Peyer's patch (tissue), 4 donors: ENCODE results near the gene GLT6D1. TPM values are rescaled to one million over a fixed set of nuclear protein-coding genes. Genes with fewer than 3 reads are reported as not detected.

Source experiments
- DNase-seq, 3 donors: peaks; one replicate each; pipeline ENCODE4 v3.0.0-alpha.2; 2017 to 2019
- H3K27ac ChIP-seq, 4 donors: fragments of 200-600 bp; sonication (generic); one replicate each; pipeline ENCODE4 v1.5.1; 2016 to 2019
- H3K27me3 ChIP-seq, 2 donors: fragments of 200-600 bp; sonication (generic); one replicate each; pipeline ENCODE4 v1.5.1; 2019
- H3K36me3 ChIP-seq, 3 donors: fragments of 200-600 bp; sonication (generic); one replicate each; pipeline ENCODE4 v1.5.1; 2016 to 2019
- H3K4me1 ChIP-seq, 4 donors: fragments of 200-600 bp; sonication (generic); one replicate each; pipeline ENCODE4 v1.5.1; 2016 to 2019
- H3K4me3 ChIP-seq, 4 donors: fragments of 200-600 bp; sonication (generic); 1 replicate in 3 of 4; 2 replicates in 1 of 4; pipeline ENCODE4 v1.5.1; 2016 to 2019; ENCODE audit warnings: mild to moderate bottlenecking in 1 of 4
- H3K9me3 ChIP-seq, 4 donors: fragments of 200-600 bp; sonication (generic); one replicate each; pipeline ENCODE4 v1.5.1; 2016 to 2019; ENCODE audit warnings: mild to moderate bottlenecking in 1 of 4
- POLR2A ChIP-seq, 2 donors: fragments of 450-650 bp; IDR thresholded peaks; one replicate each; pipeline ENCODE4 v1.5.1; 2017; ENCODE audit warnings: antibody characterized with exemption in 2 of 2, mild to moderate bottlenecking in 2 of 2, moderate library complexity in 2 of 2
- total RNA-seq, 4 donors: library from RNA; depleted of rRNA; stranded (reverse); fragments of >200 nt; gene quantifications; one replicate each; pipeline ENCODE4 v1.1.0, GENCODE V29; 2016
- TF ChIP-seq, protein P1 (sequence below), 6 experiments: fragments of 450-650 bp in 4 of 6; fragments of 200-600 bp in 2 of 6; sonication (generic) in 1 of 6; IDR thresholded peaks; one replicate each; pipeline ENCODE4 v1.5.1; 2017 to 2019; ENCODE audit warnings: antibody characterized with exemption in 6 of 6, mild to moderate bottlenecking in 3 of 6, moderate library complexity in 1 of 6

Gene GLT6D1
- total RNA-seq, 4 donors from 2014 or later = not detected

DNA sequence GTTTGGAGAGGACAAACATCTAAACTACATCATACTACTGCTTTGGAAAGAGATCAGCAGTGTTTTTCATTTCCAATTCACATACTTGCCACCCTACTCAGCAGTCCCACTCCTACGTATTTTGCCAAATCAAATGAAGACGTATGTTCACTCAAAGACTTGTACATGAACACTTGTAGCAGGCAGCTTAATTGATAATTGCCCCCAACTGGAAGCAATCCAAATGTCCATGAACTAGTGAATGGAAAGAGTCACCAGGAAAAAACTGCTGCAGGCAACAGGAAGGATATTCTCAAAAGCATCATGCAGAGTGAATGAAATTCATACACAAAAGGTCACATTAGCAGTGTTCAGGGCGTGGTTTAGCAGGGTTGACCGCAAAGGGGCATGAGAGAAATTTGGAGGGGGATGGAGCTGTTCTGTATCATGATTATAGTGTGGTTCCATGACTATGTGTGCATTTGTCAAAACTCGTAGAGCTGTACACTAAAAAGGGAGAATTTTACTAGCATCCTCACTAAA, 39.0 kb downstream of the GLT6D1 start:
- no peak overlapping the region for H3K27ac ChIP-seq
- no peak overlapping the region for H3K4me3 ChIP-seq
- H3K36me3 ChIP-seq = no peaks in the 10 kb centered on the region
- no peak for DNase-seq
- no peak for TF ChIP-seq POLR2A (IDR thresholded peaks at IDR 0.05)
- TF ChIP-seq, protein P1, sequence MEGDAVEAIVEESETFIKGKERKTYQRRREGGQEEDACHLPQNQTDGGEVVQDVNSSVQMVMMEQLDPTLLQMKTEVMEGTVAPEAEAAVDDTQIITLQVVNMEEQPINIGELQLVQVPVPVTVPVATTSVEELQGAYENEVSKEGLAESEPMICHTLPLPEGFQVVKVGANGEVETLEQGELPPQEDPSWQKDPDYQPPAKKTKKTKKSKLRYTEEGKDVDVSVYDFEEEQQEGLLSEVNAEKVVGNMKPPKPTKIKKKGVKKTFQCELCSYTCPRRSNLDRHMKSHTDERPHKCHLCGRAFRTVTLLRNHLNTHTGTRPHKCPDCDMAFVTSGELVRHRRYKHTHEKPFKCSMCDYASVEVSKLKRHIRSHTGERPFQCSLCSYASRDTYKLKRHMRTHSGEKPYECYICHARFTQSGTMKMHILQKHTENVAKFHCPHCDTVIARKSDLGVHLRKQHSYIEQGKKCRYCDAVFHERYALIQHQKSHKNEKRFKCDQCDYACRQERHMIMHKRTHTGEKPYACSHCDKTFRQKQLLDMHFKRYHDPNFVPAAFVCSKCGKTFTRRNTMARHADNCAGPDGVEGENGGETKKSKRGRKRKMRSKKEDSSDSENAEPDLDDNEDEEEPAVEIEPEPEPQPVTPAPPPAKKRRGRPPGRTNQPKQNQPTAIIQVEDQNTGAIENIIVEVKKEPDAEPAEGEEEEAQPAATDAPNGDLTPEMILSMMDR (IDR thresholded peaks at IDR 0.05) = no peak
- H3K4me1 ChIP-seq = no peaks in the 10 kb centered on the region
- H3K9me3 ChIP-seq = no peaks in the 10 kb centered on the region
- H3K27me3 ChIP-seq = no peaks in the 10 kb centered on the region

DNA sequence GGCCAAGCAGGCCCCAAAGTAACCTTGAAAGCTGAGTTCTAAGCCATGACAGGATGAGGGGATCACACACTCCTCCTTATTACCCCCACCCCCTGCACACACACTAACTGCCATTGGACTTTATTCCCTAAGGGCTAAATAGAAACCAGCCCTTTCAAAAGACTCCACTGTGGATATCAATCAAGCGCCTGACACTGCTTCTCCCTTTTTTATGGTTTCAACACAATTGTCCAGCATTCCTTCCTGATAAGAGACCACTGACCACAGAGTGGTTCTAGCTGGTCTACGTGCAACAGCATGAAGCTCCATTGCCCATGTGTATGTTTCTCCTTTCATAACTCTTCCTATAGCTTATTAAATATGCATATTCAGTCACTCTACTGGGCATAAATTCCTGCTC, 43.1 kb downstream of the GLT6D1 start:
- H3K36me3 ChIP-seq = no peaks in the 10 kb centered on the region
- TF ChIP-seq POLR2A (IDR thresholded peaks at IDR 0.05) = no peak
- H3K27ac ChIP-seq = no peak overlapping the region
- no peak for DNase-seq
- no peaks in the 10 kb centered on the region for H3K27me3 ChIP-seq
- H3K4me3 ChIP-seq = no peak overlapping the region
- no peaks in the 10 kb centered on the region for H3K4me1 ChIP-seq
- no peaks in the 10 kb centered on the region for H3K9me3 ChIP-seq

DNA sequence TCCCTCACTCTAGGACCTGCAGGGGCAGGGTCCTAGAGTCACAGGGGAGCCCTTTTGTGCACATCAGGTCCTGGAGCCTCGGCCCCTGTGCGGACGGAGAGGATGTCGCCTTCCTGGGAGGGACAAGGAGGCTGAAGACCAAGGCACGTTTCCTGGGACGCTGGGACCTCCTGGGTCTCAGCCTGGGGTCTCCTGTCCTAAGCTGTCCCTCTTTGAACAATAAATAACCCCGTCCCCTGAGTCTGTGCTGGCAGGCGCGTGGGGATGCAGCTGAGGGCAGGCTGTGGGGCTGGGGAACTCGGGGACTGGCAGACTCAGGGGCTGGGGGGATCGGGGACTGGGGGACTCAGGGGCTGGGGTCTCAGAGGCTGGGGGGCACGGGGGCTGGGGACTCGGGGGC, 46.7 kb downstream of the GLT6D1 start:
- Histone ChIP-seq H3K9me3 (no peaks in the 10 kb centered on the region), H3K27me3 (no peaks in the 10 kb centered on the region), H3K27ac (no peak overlapping the region), H3K4me1 (no peaks in the 10 kb centered on the region), H3K36me3 (no peaks in the 10 kb centered on the region), H3K4me3 (no peak overlapping the region)
- DNase-seq = peak in 1 of 3 donors; percentile 14
- TF ChIP-seq, protein P1 (IDR thresholded peaks at IDR 0.05) = no peak
- TF ChIP-seq POLR2A (IDR thresholded peaks at IDR 0.05) = no peak

DNA sequence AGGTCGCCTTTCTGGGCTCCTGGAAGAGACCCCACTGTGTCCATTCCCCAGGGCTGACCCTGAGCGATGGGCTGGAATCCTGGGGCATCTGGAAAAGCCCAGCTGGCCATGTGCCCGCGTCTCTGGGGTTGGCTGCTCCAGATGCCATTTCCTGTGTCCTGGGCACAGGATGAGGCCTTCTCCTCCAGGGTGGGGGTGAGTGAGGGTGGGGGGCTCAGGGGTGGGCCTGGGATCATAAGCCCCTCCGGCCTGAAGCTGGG, 47.1 kb downstream of the GLT6D1 start:
- no peak overlapping the region for H3K4me3 ChIP-seq
- H3K27ac ChIP-seq = no peak overlapping the region
- no peaks in the 10 kb centered on the region for H3K9me3 ChIP-seq
- H3K27me3 ChIP-seq = no peaks in the 10 kb centered on the region
- DNase-seq = no peak
- TF ChIP-seq, protein P1 (IDR thresholded peaks at IDR 0.05) = no peak
- no peak for TF ChIP-seq POLR2A (IDR thresholded peaks at IDR 0.05)
- no peaks in the 10 kb centered on the region for H3K36me3 ChIP-seq
- H3K4me1 ChIP-seq = no peaks in the 10 kb centered on the region

DNA sequence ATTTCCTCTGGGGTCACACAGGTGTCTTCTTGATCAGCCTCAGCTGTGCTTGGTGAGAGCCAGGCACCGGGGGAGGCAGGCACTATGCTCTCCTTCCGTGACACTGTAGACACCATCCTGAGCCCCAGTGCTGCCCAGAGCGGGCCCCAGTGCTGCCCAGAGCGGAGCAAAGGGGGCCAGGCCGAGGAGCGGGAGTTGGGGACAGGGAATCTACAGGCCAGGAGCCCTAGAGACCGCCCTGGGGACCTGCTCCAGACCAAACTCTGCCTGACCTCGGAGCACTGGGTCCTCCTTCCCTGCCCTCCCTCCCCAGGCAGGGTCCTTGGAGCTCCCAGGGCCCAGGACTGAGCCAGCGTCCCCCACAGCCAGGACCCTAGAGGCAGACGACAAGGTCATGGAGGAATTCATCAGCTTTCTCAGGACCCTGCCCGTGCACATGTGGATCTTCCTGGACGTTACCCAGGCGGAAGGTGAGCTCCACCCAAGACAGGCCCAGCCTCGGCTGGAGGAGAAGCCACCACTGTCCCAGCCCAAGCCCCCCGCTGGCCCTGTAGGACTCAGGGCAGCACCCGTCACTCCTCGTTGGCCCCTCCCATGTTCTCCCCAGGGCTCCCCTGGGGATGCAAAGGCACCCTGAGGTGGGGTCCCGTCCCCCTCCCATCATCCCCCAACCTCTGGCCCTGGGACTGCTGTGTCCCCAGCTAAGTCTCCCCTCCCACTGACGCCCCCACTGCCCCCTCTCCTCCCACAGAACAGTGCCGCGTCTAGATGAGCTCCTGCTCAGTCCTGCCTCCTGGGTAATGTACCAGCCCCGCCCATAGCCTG, 47.6 kb downstream of the GLT6D1 start:
- Histone ChIP-seq H3K9me3 (no peaks in the 10 kb centered on the region), H3K4me3 (no peak overlapping the region), H3K4me1 (no peaks in the 10 kb centered on the region), H3K27me3 (no peaks in the 10 kb centered on the region), H3K36me3 (no peaks in the 10 kb centered on the region), H3K27ac (no peak overlapping the region)
- TF ChIP-seq POLR2A (IDR thresholded peaks at IDR 0.05) = no peak
- TF ChIP-seq, protein P1 (IDR thresholded peaks at IDR 0.05) = no peak
- peak in 1 of 3 donors; percentile 34 for DNase-seq

DNA sequence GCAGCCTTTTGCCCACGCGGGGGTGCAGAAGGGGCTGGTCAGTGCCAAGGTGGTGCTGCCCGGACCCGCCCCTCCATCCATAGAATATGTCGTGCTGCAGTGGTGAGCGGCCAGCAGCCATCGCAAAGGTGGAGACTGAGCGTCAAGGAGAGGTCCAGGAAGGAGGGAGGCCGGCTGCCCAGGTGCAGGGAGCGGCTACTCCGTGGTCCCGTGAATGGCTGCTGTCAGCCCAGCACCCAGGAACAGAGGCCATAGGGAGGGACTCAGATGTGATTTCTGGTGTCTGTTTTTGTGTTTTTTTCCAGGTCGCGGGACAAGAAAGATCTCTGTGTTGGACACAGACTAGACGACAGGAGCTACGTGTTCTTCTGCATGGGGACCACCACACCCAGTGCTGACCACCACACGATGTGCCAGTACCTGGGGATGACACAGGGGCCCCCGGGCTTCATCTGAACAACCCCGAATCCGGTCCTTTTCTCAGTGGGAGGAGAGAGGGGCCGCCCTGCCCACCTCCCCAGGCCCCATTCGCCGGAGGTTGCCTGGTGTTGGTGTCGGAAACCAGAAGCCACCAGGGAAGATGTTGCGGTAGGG, 48.8 kb downstream of the GLT6D1 start:
- H3K27me3 ChIP-seq = no peaks in the 10 kb centered on the region
- no peak for TF ChIP-seq POLR2A (IDR thresholded peaks at IDR 0.05)
- TF ChIP-seq, protein P1 (IDR thresholded peaks at IDR 0.05) = no peak

More for the DNA sequence above, 48.8 kb downstream of the GLT6D1 start:
- no peaks in the 10 kb centered on the region for H3K9me3 ChIP-seq
- H3K27ac ChIP-seq = no peak overlapping the region
- H3K4me1 ChIP-seq = no peaks in the 10 kb centered on the region
- no peak overlapping the region for H3K4me3 ChIP-seq
- H3K36me3 ChIP-seq = no peaks in the 10 kb centered on the region
- peak in 2 of 3 donors; percentile 11 to 42 for DNase-seq
